KMS-11 (cell line): ENCODE measurements around the gene NECTIN4.
A peak's percentile ranks its signal among the peaks of the same experiment; 100 is the strongest.

Experiments
- H2AFZ ChIP-seq: fragments of 200-600 bp; sonication (generic); 2 replicates; pipeline ENCODE4 v1.6.1; 2016; ENCODE audit warnings: antibody characterized with exemption, mixed run types, low read depth
- H3K27ac ChIP-seq: fragments of 200-600 bp; sonication (generic); 2 replicates; pipeline ENCODE4 v1.6.1; 2016; ENCODE audit warnings: mild to moderate bottlenecking, mixed run types
- H3K27me3 ChIP-seq: fragments of 200-600 bp; sonication (generic); 2 replicates; pipeline ENCODE4 v1.6.1; 2017; ENCODE audit warnings: mild to moderate bottlenecking, low read depth, mixed run types, moderate library complexity; ENCODE audit not compliant: insufficient read depth
- H3K36me3 ChIP-seq: fragments of 200-600 bp; sonication (generic); 2 replicates; pipeline ENCODE4 v1.6.1; 2017; ENCODE audit warnings: mild to moderate bottlenecking, mixed run types; ENCODE audit not compliant: insufficient read depth
- H3K4me1 ChIP-seq: fragments of 200-600 bp; sonication (generic); 2 replicates; pipeline ENCODE4 v1.6.1; 2016; ENCODE audit warnings: mild to moderate bottlenecking, low read depth, mixed run types; ENCODE audit not compliant: poor library complexity, severe bottlenecking
- H3K4me2 ChIP-seq: fragments of 200-600 bp; sonication (generic); 2 replicates; pipeline ENCODE4 v1.7.0; 2016; ENCODE audit warnings: mild to moderate bottlenecking, mixed run types
- H3K4me3 ChIP-seq: fragments of 200-600 bp; sonication (generic); IDR thresholded peaks from 2 replicates; pipeline ENCODE4 v1.6.1; 2017; ENCODE audit warnings: low read depth, low read length, mixed read lengths; ENCODE audit not compliant: insufficient read depth
- H3K79me2 ChIP-seq: fragments of 200-600 bp; sonication (generic); 2 replicates; pipeline ENCODE4 v1.6.1; 2016; ENCODE audit warnings: low read depth, mixed run types; ENCODE audit not compliant: insufficient read depth
- H3K9ac ChIP-seq: fragments of 200-600 bp; sonication (generic); 2 replicates; pipeline ENCODE4 v1.6.1; 2016; ENCODE audit warnings: mild to moderate bottlenecking, mixed run types
- H4K20me1 ChIP-seq: fragments of 200-600 bp; sonication (generic); 2 replicates; pipeline ENCODE4 v1.6.1; 2016; ENCODE audit warnings: mild to moderate bottlenecking, mixed run types; ENCODE audit not compliant: insufficient read depth
- CTCF ChIP-seq: fragments of 200-600 bp; sonication (generic); conservative IDR thresholded peaks from 2 replicates; pipeline ENCODE4 v1.6.1; 2017; ENCODE audit warnings: low read depth, mild to moderate bottlenecking, antibody characterized with exemption, low read length, moderate library complexity, mixed read lengths

NECTIN4 gene

GRCh38 chr1:161039154-161039545, 50.2 kb downstream of the NECTIN4 start:
- TF ChIP-seq CTCF: peak; percentile 33; the same call in 1 of the 2 replicates
- H3K27me3 ChIP-seq: no peaks in the 10 kb centered on the region
- H3K4me2 ChIP-seq: peak overlapping the region; percentile 86
- peaks cover 6% of the 10 kb centered on the region; the same call in 1 of the 2 replicates for H3K36me3 ChIP-seq
- no peak overlapping the region for H3K4me3 ChIP-seq
- H3K9ac ChIP-seq: peak overlapping the region; percentile 46; the same call in 1 of the 2 replicates
- peaks cover 36% of the 10 kb centered on the region for H3K4me1 ChIP-seq
- peak overlapping the region; percentile 10; the same call in 1 of the 2 replicates for H3K27ac ChIP-seq
- H3K79me2 ChIP-seq: peaks cover 10% of the 10 kb centered on the region
- H2AFZ ChIP-seq: peak overlapping the region; percentile 73; the same call in 1 of the 2 replicates
- H4K20me1 ChIP-seq: no peaks in the 10 kb centered on the region

- peak; percentile 15; the same call in 1 of the 2 replicates for TF ChIP-seq CTCF
- peak within 1 kb of the TSS; percentile 10; the same call in 1 of the 2 replicates for H3K27ac ChIP-seq
- no peaks in the 10 kb centered on the region for H3K27me3 ChIP-seq
- H3K4me2 ChIP-seq: peak within 1 kb of the TSS; percentile 86
- H3K36me3 ChIP-seq: peaks cover 6% of the 10 kb centered on the region; the same call in 1 of the 2 replicates
- H3K79me2 ChIP-seq: peaks cover 5% of the 10 kb centered on the region; the same call in 1 of the 2 replicates
- peak within 1 kb of the TSS; percentile 46; the same call in 1 of the 2 replicates for H3K9ac ChIP-seq
- peaks cover 37% of the 10 kb centered on the region for H3K4me1 ChIP-seq
- H4K20me1 ChIP-seq: no peaks in the 10 kb centered on the region
- H3K4me3 ChIP-seq: peak within 1 kb of the TSS; percentile 99
- H2AFZ ChIP-seq: peak within 1 kb of the TSS; percentile 73
Measured at GRCh38 chr1:161038523-161039153, 50.7 kb downstream of the NECTIN4 start, which contains the start of gene TSTD1. TSS of gene TSTD1 (minus strand) at chr1:161038964. CDS start at chr1:161038889, 75 bp downstream.

- peaks cover 6% of the 10 kb centered on the region; the same call in 1 of the 2 replicates for H3K36me3 ChIP-seq
- peak overlapping the region; percentile 10; the same call in 1 of the 2 replicates for H3K27ac ChIP-seq
- peaks cover 36% of the 10 kb centered on the region for H3K4me1 ChIP-seq
- H3K4me3 ChIP-seq: peak overlapping the region; percentile 99
- H4K20me1 ChIP-seq: no peaks in the 10 kb centered on the region
- no peaks in the 10 kb centered on the region for H3K79me2 ChIP-seq
- H3K27me3 ChIP-seq: no peaks in the 10 kb centered on the region
- peak overlapping the region; percentile 73 for H2AFZ ChIP-seq
- H3K4me2 ChIP-seq: peak overlapping the region; percentile 86
- no peak for TF ChIP-seq CTCF
- peak overlapping the region; percentile 46; the same call in 1 of the 2 replicates for H3K9ac ChIP-seq
Measured at GRCh38 chr1:161037661-161038522, 51.5 kb downstream of the NECTIN4 start.

GRCh38 chr1:161033751-161034150, 55.6 kb downstream of the NECTIN4 start:
- Histone ChIP-seq H3K79me2 (no peaks in the 10 kb centered on the region), H3K27me3 (no peaks in the 10 kb centered on the region), H3K4me2 (no peak overlapping the region), H4K20me1 (no peaks in the 10 kb centered on the region), H2AFZ (no peak overlapping the region), H3K27ac (no peak overlapping the region), H3K4me3 (no peak overlapping the region), H3K9ac (no peak overlapping the region), H3K36me3 (no peaks in the 10 kb centered on the region), H3K4me1 (peaks cover 23% of the 10 kb centered on the region)
- no peak for TF ChIP-seq CTCF
